HEK293 (cell line): ENCODE measurements around the gene PHLPP2.

Experiments used
- CTCF ChIA-PET: fragments of 350-600 bp; formaldehyde crosslinking; extraction: SDS; loops from one replicate; lab custom pipeline; 2021; ENCODE audit warnings: antibody characterized with exemption; lab: Yijun Ruan, JAX
- POLR2A ChIA-PET: fragments of 300-600 bp; formaldehyde crosslinking; extraction: SDS; loops from one replicate; lab custom pipeline; 2020; ENCODE audit warnings: antibody characterized with exemption, inconsistent platforms; lab: Yijun Ruan, JAX
- H3K27ac ChIP-seq: fragments of 200-500 bp; sonication (Bioruptor generic); 2 replicates; pipeline ENCODE4 v1.5.1; 2014; ENCODE audit warnings: low read depth, low read length, control low read depth, inconsistent platforms; ENCODE audit errors: extremely low read depth
- H3K36me3 ChIP-seq, 2 experiments: fragments of 200-500 bp in 1 of 2; sonication (Bioruptor generic) in 1 of 2; 1 replicate in 1 of 2; 2 replicates in 1 of 2; pipeline ENCODE4 v1.5.1; 2014 to 2017; ENCODE audit warnings: inconsistent platforms in 2 of 2, low read length in 2 of 2; ENCODE audit not compliant: control insufficient read depth in 2 of 2, insufficient read depth in 1 of 2
- H3K4me1 ChIP-seq: fragments of 200-500 bp; sonication (Bioruptor generic); 2 replicates; pipeline ENCODE4 v1.5.1; 2014; ENCODE audit warnings: mild to moderate bottlenecking, low read length, inconsistent platforms; ENCODE audit not compliant: control insufficient read depth, insufficient read depth
- H3K4me3 ChIP-seq: 2 replicates; pipeline ENCODE4 v1.5.1; 2011; ENCODE audit warnings: low read depth, mild to moderate bottlenecking, control low read depth, low read length, moderate library complexity
- H3K9me3 ChIP-seq: fragments of 200-500 bp; sonication (Bioruptor generic); 2 replicates; pipeline ENCODE4 v1.5.1; 2014; ENCODE audit warnings: low read depth, low read length, inconsistent platforms; ENCODE audit not compliant: control insufficient read depth, insufficient read depth
- CTCF ChIP-seq: fragments of 450-650 bp; formaldehyde crosslinking; IDR thresholded peaks from 2 replicates; pipeline ENCODE4 v1.5.1; 2016; ENCODE audit warnings: missing biosample characterization, missing genetic modification characterization
- IKZF3 ChIP-seq: fragments of 450-650 bp; IDR thresholded peaks from 2 replicates; pipeline ENCODE4 v1.5.0; 2018; ENCODE audit warnings: missing biosample characterization, mild to moderate bottlenecking, missing genetic modification characterization, moderate library complexity
- SALL2 ChIP-seq: fragments of 450-650 bp; formaldehyde crosslinking; IDR thresholded peaks from 2 replicates; pipeline ENCODE4 v1.5.0; 2017; ENCODE audit warnings: missing biosample characterization, mild to moderate bottlenecking, missing genetic modification characterization, borderline replicate concordance
- YY2 ChIP-seq: fragments of 450-650 bp; formaldehyde crosslinking; IDR thresholded peaks from 2 replicates; pipeline ENCODE4 v1.5.1; 2016; ENCODE audit warnings: missing biosample characterization, missing genetic modification characterization
- ZBTB17 ChIP-seq: fragments of 450-650 bp; formaldehyde crosslinking; IDR thresholded peaks from 2 replicates; pipeline ENCODE4 v1.5.1; 2016; ENCODE audit warnings: missing biosample characterization, missing genetic modification characterization
- ZFP41 ChIP-seq: fragments of 450-650 bp; formaldehyde crosslinking; IDR thresholded peaks from 2 replicates; pipeline ENCODE4 v1.5.1; 2016; ENCODE audit warnings: missing biosample characterization, missing genetic modification characterization, borderline replicate concordance
- ZNF121 ChIP-seq: fragments of 450-650 bp; formaldehyde crosslinking; IDR thresholded peaks from 2 replicates; pipeline ENCODE4 v1.5.1; 2016; ENCODE audit warnings: missing biosample characterization, missing genetic modification characterization
- ZNF248 ChIP-seq: fragments of 450-650 bp; formaldehyde crosslinking; IDR thresholded peaks from 2 replicates; pipeline ENCODE4 v1.5.1; 2017; ENCODE audit warnings: missing biosample characterization, missing genetic modification characterization
- ZNF280D ChIP-seq: fragments of 450-650 bp; formaldehyde crosslinking; IDR thresholded peaks from 2 replicates; pipeline ENCODE4 v1.5.1; 2016; ENCODE audit warnings: missing biosample characterization, missing genetic modification characterization
- ZNF426 ChIP-seq: fragments of 450-650 bp; formaldehyde crosslinking; IDR thresholded peaks from 2 replicates; pipeline ENCODE4 v1.5.1; 2017; ENCODE audit warnings: missing biosample characterization, missing genetic modification characterization, mild to moderate bottlenecking, inconsistent platforms, moderate library complexity
- ZNF510 ChIP-seq: fragments of 450-650 bp; formaldehyde crosslinking; IDR thresholded peaks from 2 replicates; pipeline ENCODE4 v1.5.1; 2018; ENCODE audit warnings: mild to moderate bottlenecking, missing genetic modification characterization, missing biosample characterization; ENCODE audit not compliant: insufficient replicate concordance
- ZNF514 ChIP-seq: fragments of 450-650 bp; formaldehyde crosslinking; IDR thresholded peaks from 2 replicates; pipeline ENCODE4 v1.5.1; 2016; ENCODE audit warnings: missing biosample characterization, missing genetic modification characterization
- ZNF692 ChIP-seq: fragments of 450-650 bp; formaldehyde crosslinking; IDR thresholded peaks from 2 replicates; pipeline ENCODE4 v1.5.1; 2016; ENCODE audit warnings: missing biosample characterization, missing genetic modification characterization
- ZSCAN5A ChIP-seq: fragments of 450-650 bp; formaldehyde crosslinking; IDR thresholded peaks from 2 replicates; pipeline ENCODE4 v1.5.1; 2016; ENCODE audit warnings: missing biosample characterization, missing genetic modification characterization

PHLPP2 gene

GRCh38 chr16:71610936-71611871 lies 113.3 kb downstream of the PHLPP2 start (continued):
- no peak for TF ChIP-seq ZFP41 (tag by site-specific recombination)
- TF ChIP-seq ZNF510 (tag by site-specific recombination): no peak
- peak; percentile 91 for TF ChIP-seq CTCF
- 0 out of 2 replicates have a peak, but pooled peaks have one; percentile 21 for TF ChIP-seq ZNF692 (tag by site-specific recombination)
- no peak for TF ChIP-seq ZBTB17 (tag by site-specific recombination)
- no peak for TF ChIP-seq ZNF514
- TF ChIP-seq ZSCAN5A: no peak

GRCh38 chr16:71610447-71610846 lies 114.1 kb downstream of the PHLPP2 start:
- peak; percentile 28; the same call in 1 of the 2 replicates for TF ChIP-seq ZNF121 (tag by site-specific recombination)
- no peak for TF ChIP-seq IKZF3 (tag by site-specific recombination)
- H3K4me1 ChIP-seq: no peaks in the 10 kb centered on the region
- no peaks in the 10 kb centered on the region for H3K36me3 ChIP-seq
- H3K9me3 ChIP-seq: no peaks in the 10 kb centered on the region
- H3K27ac ChIP-seq: no peak overlapping the region
- ChIA-PET CTCF (interaction anchor here (0.7 to 4.4 kb wide), 47 partner anchors 8 to 807 kb away, joined by 3 to 48 read pairs (median 7); partner anchors contain the start of gene TAT), POLR2A (interaction anchor here (1.5 kb wide), 1 partner anchor 18 kb away, joined by 4 read pairs; no protein-coding TSS in a partner anchor)
- H3K4me3 ChIP-seq: no peak overlapping the region

- CTCF ChIA-PET: interaction anchor here (0.6 to 4.4 kb wide), 18 partner anchors 10 to 1537 kb away, joined by 3 to 48 read pairs (median 4); no protein-coding TSS in a partner anchor
- Histone ChIP-seq H3K36me3 (no peaks in the 10 kb centered on the region), H3K4me1 (no peaks in the 10 kb centered on the region), H3K9me3 (no peaks in the 10 kb centered on the region), H3K27ac (no peak overlapping the region), H3K4me3 (no peak overlapping the region)
- POLR2A ChIA-PET: no interaction called here
- no peak for TF ChIP-seq YY2 (tag by site-specific recombination)
- TF ChIP-seq SALL2 (tag by site-specific recombination): no peak
- TF ChIP-seq ZBTB17 (tag by site-specific recombination): no peak
- no peak for TF ChIP-seq ZNF280D (tag by site-specific recombination)
- TF ChIP-seq ZNF426 (tag by site-specific recombination): no peak
- TF ChIP-seq ZNF248 (tag by site-specific recombination): no peak
These were observed 115.4 kb downstream of the PHLPP2 start for GRCh38 chr16:71609066-71609465.
